ENCODE measurements around the gene CAMTA1. TPM values are rescaled to one million over a fixed set of nuclear protein-coding genes. Genes with fewer than 3 reads are reported as not detected.
"Not testable (repeated sequence)": the region's sequence is repeated elsewhere in the genome, so short reads cannot be mapped to it uniquely, and the experiment has no call there.

Gene CAMTA1
- polyA plus RNA-seq, 3 donors, result 81.9 to 89.8 (median 88.0) TPM

DNA sequence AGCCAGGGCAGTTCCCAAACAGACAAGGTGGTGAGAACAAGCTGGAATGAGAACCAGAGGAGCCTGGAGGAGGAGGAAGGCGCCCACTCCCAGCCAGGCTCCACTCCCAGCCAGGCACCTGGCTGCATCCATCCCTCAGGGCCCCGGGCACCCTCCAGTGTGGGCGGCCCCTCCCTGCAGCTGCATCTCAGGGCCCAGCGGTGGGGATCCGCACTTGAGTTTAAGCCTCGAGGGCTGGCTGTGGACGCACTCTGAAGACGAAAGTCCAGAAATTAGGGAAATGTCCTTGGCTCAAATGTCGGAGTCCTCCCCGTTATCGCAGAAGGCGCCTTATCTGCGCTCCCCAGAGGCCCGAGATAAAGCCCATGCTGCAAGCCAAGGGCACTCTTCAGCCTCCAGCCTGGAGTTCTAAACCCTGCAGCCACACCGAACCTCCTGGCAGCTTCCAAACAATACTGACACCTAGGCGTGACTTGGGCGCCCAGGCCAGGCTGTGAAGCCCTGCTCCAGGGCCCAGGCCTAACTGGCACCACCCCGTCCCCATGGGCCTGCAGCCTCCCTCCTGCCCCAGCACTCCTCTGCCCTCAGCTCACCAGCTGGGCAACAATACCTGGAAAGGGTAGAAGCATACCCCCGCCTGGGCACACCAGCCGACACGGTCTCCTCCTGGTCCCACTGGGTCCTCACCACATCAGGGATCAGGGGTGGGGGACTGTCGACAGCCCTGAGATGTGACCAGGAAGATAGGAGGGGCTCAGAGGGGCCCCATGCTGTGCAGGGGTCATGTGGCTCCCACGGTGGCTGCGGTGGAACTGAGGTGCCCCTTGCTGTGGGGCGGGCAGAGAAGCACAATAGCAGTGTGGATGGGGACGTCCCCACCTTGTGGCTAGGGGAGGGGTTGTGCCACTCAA is 801.0 kb downstream of the CAMTA1 start:
- DNase-seq (ENCODE audit: extremely low read depth in 1 of 11, low read depth in 9 of 11, low spot score in 4 of 11), result no peak

GRCh38 chr1:7587108-7587772 is 802.0 kb downstream of the CAMTA1 start:
- DNase-seq (ENCODE audit: extremely low read depth in 1 of 11, low read depth in 9 of 11, low spot score in 4 of 11), result no peak

GRCh38 chr1:7587773-7588456 is 802.7 kb downstream of the CAMTA1 start:
- DNase-seq (ENCODE audit: extremely low read depth in 1 of 11, low read depth in 9 of 11, low spot score in 4 of 11), result no peak

DNA sequence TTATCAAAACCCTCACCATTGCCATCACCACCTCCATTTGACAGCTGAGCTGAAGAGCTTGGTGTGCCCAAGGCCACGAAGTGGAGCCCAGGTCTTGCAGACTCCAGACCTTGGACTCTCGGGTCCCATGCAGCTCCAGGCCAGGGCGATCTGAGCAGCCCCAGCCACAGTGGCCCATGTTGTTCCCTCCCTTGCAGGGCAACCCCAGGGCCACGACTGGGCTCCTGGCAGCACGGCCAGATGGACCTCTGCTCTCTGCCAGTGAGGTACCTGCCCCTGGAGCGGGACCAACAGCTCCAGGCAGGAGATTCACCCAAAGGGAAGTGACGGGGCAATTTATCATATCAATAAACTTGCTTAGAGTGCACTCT is 803.2 kb downstream of the CAMTA1 start:
- DNase-seq (ENCODE audit: extremely low read depth in 1 of 11, low read depth in 9 of 11, low spot score in 4 of 11), result no peak

- no peak for DNase-seq (ENCODE audit: extremely low read depth in 1 of 11, low read depth in 9 of 11, low spot score in 4 of 11)
Measured at GRCh38 chr1:7589080-7589735, 804.0 kb downstream of the CAMTA1 start.

- no peak for DNase-seq (ENCODE audit: extremely low read depth in 1 of 11, low read depth in 9 of 11, low spot score in 4 of 11)
Measured at GRCh38 chr1:7589774-7590425, 804.6 kb downstream of the CAMTA1 start.

DNA sequence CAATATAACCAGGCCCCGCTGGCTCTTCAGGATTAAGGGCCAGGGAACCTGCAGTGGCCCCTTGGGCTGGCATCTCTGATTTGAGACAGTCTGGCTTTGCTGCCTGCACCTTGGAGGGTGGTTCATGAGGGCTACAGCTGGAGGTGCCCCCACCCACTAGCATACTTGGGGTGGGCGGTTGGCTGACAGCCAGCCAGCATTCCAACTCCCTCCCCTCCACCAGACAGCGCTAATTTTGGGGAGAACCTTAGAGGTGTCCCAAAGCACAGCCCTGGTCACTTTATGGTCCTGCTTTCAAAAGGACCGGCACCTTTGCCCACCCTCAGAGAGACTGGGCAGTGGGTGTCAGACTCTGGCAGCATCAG is 805.2 kb downstream of the CAMTA1 start:
- no peak for DNase-seq (ENCODE audit: extremely low read depth in 1 of 11, low read depth in 9 of 11, low spot score in 4 of 11)

GRCh38 chr1:7591565-7591964 is 806.3 kb downstream of the CAMTA1 start:
- no peak for DNase-seq (ENCODE audit: extremely low read depth in 1 of 11, low read depth in 9 of 11, low spot score in 4 of 11)

DNA sequence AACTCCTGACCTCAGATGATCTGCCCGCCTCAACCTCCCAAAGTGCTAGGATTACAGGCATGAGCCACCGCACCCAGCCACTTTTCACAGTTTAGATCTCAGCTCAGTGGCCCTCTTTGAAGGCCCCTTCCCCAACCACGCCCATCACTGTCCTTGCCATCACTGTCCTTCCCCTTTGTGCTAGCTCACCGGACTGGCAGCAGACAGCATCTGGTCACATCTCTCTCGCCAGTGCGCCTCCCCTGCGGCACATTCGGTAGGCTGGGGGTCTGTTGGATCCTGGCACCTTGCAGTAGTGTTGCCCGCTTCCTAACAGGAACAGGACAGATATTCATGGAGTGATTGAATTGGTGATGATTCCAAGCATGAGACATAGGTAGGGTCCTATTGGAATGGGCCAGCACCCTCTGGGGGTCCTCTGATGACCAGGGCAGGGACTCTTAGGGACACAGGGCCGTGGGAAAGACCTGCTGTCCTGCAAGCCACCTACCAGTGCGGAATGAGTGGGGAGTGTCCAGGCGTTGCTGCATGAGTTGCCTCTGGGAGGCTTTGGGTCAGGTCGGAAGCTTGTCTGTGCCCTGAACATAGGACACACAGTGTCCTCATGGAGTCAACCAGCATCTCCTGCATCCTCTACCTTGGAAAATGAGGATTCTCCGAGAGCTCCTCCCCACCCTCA is 807.0 kb downstream of the CAMTA1 start:
- DNase-seq (ENCODE audit: extremely low read depth in 1 of 11, low read depth in 9 of 11, low spot score in 4 of 11), result no peak

GRCh38 chr1:7594002-7594713 is 808.9 kb downstream of the CAMTA1 start:
- DNase-seq (ENCODE audit: extremely low read depth in 1 of 11, low read depth in 9 of 11, low spot score in 4 of 11), result no peak

DNA sequence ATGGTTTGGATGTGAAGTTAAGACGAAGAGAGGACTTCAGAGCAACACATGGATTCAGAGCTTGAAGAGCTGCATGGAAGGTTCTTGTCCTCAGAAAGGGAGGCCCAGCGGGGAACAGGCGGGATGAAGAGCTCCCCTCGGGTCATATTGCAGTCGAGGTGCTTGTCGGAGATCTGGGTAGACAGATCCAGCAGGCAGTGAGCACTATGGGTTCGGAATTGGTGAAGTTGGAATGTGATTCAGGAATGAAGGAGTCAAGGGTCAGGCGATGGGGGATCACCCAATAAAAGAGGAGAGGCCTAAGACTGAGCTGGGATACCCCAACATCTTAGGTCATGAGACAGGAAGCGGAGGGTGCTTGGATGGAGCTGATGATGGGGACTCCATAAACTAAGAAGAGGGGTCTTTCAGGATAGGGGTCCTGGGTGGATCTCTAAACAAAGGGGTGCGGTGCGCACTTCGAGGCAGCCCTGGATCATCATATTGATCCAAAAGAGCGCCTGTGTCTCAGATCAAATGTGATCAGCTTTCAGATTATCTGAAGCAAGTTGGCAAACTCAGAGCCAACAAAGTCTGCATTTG is 809.6 kb downstream of the CAMTA1 start:
- no peak for DNase-seq (ENCODE audit: extremely low read depth in 1 of 11, low read depth in 9 of 11, low spot score in 4 of 11)

GRCh38 chr1:7595336-7595735 is 810.1 kb downstream of the CAMTA1 start:
- DNase-seq (ENCODE audit: extremely low read depth in 1 of 11, low read depth in 9 of 11, low spot score in 4 of 11), result no peak

DNA sequence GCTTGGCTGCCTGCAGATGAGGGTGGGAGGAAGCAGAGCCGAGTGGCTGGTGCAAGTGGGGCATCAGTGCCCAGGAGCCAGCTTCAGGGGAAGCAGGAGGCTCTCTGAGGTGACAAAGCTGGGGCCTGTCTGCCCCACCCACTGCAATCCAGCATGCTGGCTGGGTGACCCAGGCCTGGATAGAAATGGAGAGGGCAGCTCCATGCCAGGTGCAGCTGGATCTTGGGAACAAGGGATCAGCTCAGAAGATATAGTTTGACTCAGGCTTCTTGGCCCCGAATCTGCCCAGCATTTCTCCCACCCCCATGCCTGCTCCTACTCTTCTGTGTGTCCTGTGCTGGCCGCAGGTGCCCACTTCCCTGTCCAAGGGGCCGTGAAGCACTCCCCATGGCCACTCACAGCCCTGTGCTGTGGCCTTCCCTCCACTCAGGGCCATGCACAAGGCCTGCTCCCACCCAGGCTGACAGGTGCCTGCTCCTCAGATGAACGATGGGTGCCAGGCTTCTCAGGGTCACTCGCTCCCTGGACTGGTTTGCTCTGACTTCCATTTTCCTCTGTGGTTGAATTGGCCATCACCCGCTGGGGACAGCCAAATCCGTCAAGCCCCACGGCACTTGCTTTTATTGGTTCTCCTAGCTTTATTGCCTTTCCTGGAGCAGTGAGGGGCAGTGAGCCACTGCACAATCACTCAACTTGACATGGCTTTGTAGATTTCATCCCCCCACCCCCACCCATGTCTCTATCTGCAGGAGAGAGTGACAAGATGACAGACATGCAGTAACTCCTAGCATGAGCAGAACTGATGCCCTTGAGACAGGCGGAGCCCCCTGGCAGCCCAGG is 811.1 kb downstream of the CAMTA1 start:
- no peak for DNase-seq (ENCODE audit: extremely low read depth in 1 of 11, low read depth in 9 of 11, low spot score in 4 of 11)

DNA sequence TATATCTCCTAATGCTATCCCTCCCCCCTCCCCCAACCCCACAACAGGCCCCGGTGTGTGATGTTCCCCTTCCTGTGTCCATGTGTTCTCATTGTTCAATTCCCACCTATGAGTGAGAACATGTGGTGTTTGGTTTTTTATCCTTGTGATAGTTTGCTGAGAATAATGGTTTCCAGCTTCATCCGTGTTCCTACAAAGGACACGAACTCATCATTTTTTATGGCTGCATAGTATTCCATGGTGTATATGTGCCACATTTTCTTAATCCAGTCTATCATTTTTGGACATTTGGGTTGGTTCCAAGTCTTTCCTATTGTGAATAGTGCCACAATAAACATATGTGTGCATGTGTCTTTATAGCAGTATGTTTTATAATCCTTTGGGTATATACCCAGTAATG is 812.8 kb downstream of the CAMTA1 start:
- DNase-seq (ENCODE audit: extremely low read depth in 1 of 11, low read depth in 9 of 11, low spot score in 4 of 11), result not testable (repeated sequence)

DNA sequence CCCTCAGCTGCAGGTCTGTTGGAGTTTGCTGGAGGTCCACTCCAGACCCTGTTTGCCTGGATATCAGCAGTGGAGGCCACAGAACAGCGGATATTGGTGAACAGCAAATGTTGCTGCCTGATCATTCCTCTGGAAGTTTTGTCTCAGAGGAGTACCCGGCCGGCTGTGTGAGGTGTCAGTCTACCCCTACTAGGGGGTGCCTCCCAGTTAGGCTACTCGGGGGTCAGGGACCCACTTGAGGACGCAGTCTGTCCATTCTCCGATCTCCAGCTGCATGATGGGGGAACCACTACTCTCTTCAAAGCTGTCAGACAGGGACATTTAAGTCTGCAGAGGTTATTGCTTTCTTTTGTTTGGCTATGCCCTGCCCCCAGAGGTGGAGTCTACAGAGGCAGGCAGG is 819.7 kb downstream of the CAMTA1 start:
- DNase-seq (ENCODE audit: extremely low read depth in 1 of 11, low read depth in 9 of 11, low spot score in 4 of 11), result not testable (repeated sequence)

DNA sequence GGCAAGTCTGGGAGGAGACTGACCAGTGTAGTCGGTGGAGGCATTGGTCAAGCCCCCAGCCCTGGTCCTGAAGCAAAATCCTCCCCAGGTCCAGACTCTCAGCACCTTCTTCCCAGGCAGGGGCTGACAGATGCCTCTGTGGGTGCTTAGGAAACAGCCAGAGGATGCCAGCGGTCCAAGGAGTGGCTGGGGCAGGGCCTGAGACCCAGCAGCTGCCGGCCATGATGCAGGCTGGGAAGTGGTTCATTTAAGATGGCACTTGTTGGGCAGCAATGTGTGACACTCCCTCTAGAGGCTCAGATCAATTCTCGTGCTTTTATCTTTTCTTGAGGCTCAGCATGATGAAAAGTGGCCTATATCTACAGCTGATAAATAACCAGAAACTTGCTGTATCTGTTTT is 820.8 kb downstream of the CAMTA1 start:
- DNase-seq (ENCODE audit: extremely low read depth in 1 of 11, low read depth in 9 of 11, low spot score in 4 of 11), result no peak

GRCh38 chr1:7607097-7607496 is 821.8 kb downstream of the CAMTA1 start:
- DNase-seq (ENCODE audit: extremely low read depth in 1 of 11, low read depth in 9 of 11, low spot score in 4 of 11), result no peak
